Measurements from ENCODE around the gene CFAP46.

The CFAP46 gene

GRCh38 chr10:132765435-132765834 lies 176.9 kb downstream of the CFAP46 start:
- peaks cover 2% of the 10 kb centered on the region for H3K79me1 ChIP-seq (ENCODE audit: low read depth, low read length)
- no peak overlapping the region for H3K27ac ChIP-seq (replicated peaks; ENCODE audit: low read length)
- no peak overlapping the region for H2AK5ac ChIP-seq (ENCODE audit: low read depth, low read length)
- H3K36me3 ChIP-seq (replicated peaks in 1 of 2; ENCODE audit: control insufficient read depth in 2 of 2, insufficient read depth in 2 of 2, low read length in 2 of 2): peaks cover 3 to 8% of the 10 kb centered on the region in 2 donors
- no peak overlapping the region for H2BK12ac ChIP-seq (ENCODE audit: low read length)
- H3K27me3 ChIP-seq (ENCODE audit: control insufficient read depth in 3 of 3, insufficient read depth in 3 of 3, low read depth in 1 of 3, low read length in 3 of 3): no peaks in the 10 kb centered on the region
- no peak overlapping the region for H3K4ac ChIP-seq (ENCODE audit: low read length)
- H3K9ac ChIP-seq (ENCODE audit: low read depth, low read length, poor library complexity): no peak overlapping the region
- no peak overlapping the region for H2BK120ac ChIP-seq (ENCODE audit: low read depth, low read length)
- no peaks in the 10 kb centered on the region for H3K4me1 ChIP-seq (ENCODE audit: control insufficient read depth in 2 of 2, insufficient read depth in 1 of 2, low read depth in 1 of 2, low read length in 2 of 2)
- no peak overlapping the region for H2AFZ ChIP-seq (ENCODE audit: low read length)
- H3K23ac ChIP-seq (ENCODE audit: low read depth, low read length, poor library complexity): no peak overlapping the region
- H2BK5ac ChIP-seq (ENCODE audit: low read length): no peak overlapping the region
- no peak overlapping the region for H3K4me3 ChIP-seq (ENCODE audit: low read length in 2 of 2)
- DNase-seq (ENCODE audit: low spot score): no peak
- no peak overlapping the region for H4K91ac ChIP-seq (ENCODE audit: low read depth, low read length, poor library complexity)
- H4K8ac ChIP-seq (ENCODE audit: low read depth, low read length): no peak overlapping the region
- WGBS, 2 donors (ENCODE audit: extremely low coverage in 2 of 2, insufficient read length in 2 of 2, insufficient replicate concordance in 1 of 2): no CpG with 5 or more reads among the region's 11 CpGs
- peaks cover 21 to 22% of the 10 kb centered on the region in 2 donors for H3K9me3 ChIP-seq (replicated peaks in 1 of 2; ENCODE audit: control insufficient read depth in 2 of 2, insufficient read depth in 1 of 2, low read depth in 1 of 2, low read length in 2 of 2)
- H3K4me2 ChIP-seq (ENCODE audit: insufficient read depth, low read length, poor library complexity, severe bottlenecking): no peak overlapping the region
- no peak overlapping the region for H3K18ac ChIP-seq (ENCODE audit: low read length)
- no peak overlapping the region for H2BK15ac ChIP-seq (ENCODE audit: low read length)
- H3K14ac ChIP-seq (ENCODE audit: low read length): no peak overlapping the region

- H2BK120ac ChIP-seq (ENCODE audit: low read depth, low read length): no peak overlapping the region
- no peak overlapping the region for H2AFZ ChIP-seq (ENCODE audit: low read length)
- H3K79me1 ChIP-seq (ENCODE audit: low read depth, low read length): no peaks in the 10 kb centered on the region
- H2BK5ac ChIP-seq (ENCODE audit: low read length): no peak overlapping the region
- no peaks in the 10 kb centered on the region for H3K4me1 ChIP-seq (ENCODE audit: control insufficient read depth in 2 of 2, insufficient read depth in 1 of 2, low read depth in 1 of 2, low read length in 2 of 2)
- peaks cover 0 to 8% of the 10 kb centered on the region in 2 donors for H3K36me3 ChIP-seq (replicated peaks in 1 of 2; ENCODE audit: control insufficient read depth in 2 of 2, insufficient read depth in 2 of 2, low read length in 2 of 2)
- no peak overlapping the region for H3K9ac ChIP-seq (ENCODE audit: low read depth, low read length, poor library complexity)
- H3K23ac ChIP-seq (ENCODE audit: low read depth, low read length, poor library complexity): no peak overlapping the region
- H2AK5ac ChIP-seq (ENCODE audit: low read depth, low read length): no peak overlapping the region
- H4K8ac ChIP-seq (ENCODE audit: low read depth, low read length): no peak overlapping the region
- H3K18ac ChIP-seq (ENCODE audit: low read length): peak overlapping the region; percentile 71
- no peak overlapping the region for H2BK15ac ChIP-seq (ENCODE audit: low read length)
- H3K4ac ChIP-seq (ENCODE audit: low read length): no peak overlapping the region
- H3K4me2 ChIP-seq (ENCODE audit: insufficient read depth, low read length, poor library complexity, severe bottlenecking): no peak overlapping the region
- no peak overlapping the region for H4K91ac ChIP-seq (ENCODE audit: low read depth, low read length, poor library complexity)
- no peaks in the 10 kb centered on the region for H3K27me3 ChIP-seq (ENCODE audit: control insufficient read depth in 3 of 3, insufficient read depth in 3 of 3, low read depth in 1 of 3, low read length in 3 of 3)
- WGBS, 2 donors (ENCODE audit: extremely low coverage in 2 of 2, insufficient read length in 2 of 2, insufficient replicate concordance in 1 of 2): no CpG with 5 or more reads among the region's 11 CpGs
- H3K27ac ChIP-seq (replicated peaks; ENCODE audit: low read length): no peak overlapping the region
- peaks cover 17 to 19% of the 10 kb centered on the region in 2 donors for H3K9me3 ChIP-seq (replicated peaks in 1 of 2; ENCODE audit: control insufficient read depth in 2 of 2, insufficient read depth in 1 of 2, low read depth in 1 of 2, low read length in 2 of 2)
- no peak overlapping the region for H3K4me3 ChIP-seq (ENCODE audit: low read length in 2 of 2)
- DNase-seq (ENCODE audit: low spot score): no peak
- H2BK12ac ChIP-seq (ENCODE audit: low read length): peak overlapping the region; percentile 1
- peak overlapping the region; percentile 47 for H3K14ac ChIP-seq (ENCODE audit: low read length)
Measured at GRCh38 chr10:132764108-132764507, 178.3 kb downstream of the CFAP46 start.

- Histone ChIP-seq H4K91ac (ENCODE audit: low read depth, low read length, poor library complexity) (peak overlapping the region; percentile 96), H3K23ac (ENCODE audit: low read depth, low read length, poor library complexity) (no peak overlapping the region), H2BK5ac (ENCODE audit: low read length) (no peak overlapping the region), H2BK120ac (ENCODE audit: low read depth, low read length) (no peak overlapping the region), H3K27me3 (ENCODE audit: control insufficient read depth in 3 of 3, insufficient read depth in 3 of 3, low read depth in 1 of 3, low read length in 3 of 3) (no peaks in the 10 kb centered on the region), H4K8ac (ENCODE audit: low read depth, low read length) (no peak overlapping the region), H3K4me1 (ENCODE audit: control insufficient read depth in 2 of 2, insufficient read depth in 1 of 2, low read depth in 1 of 2, low read length in 2 of 2) (no peaks in the 10 kb centered on the region), H2AFZ (ENCODE audit: low read length) (no peak overlapping the region), H3K4me2 (ENCODE audit: insufficient read depth, low read length, poor library complexity, severe bottlenecking) (no peak overlapping the region), H3K14ac (ENCODE audit: low read length) (peak overlapping the region; percentile 47), H3K9ac (ENCODE audit: low read depth, low read length, poor library complexity) (peak overlapping the region; percentile 30), H3K4me3 (ENCODE audit: low read length in 2 of 2) (peak overlapping the region in 1 of 2 donors; percentile 17), H3K4ac (ENCODE audit: low read length) (no peak overlapping the region), H2BK15ac (ENCODE audit: low read length) (no peak overlapping the region), H3K79me1 (ENCODE audit: low read depth, low read length) (no peaks in the 10 kb centered on the region), H3K36me3 (replicated peaks in 1 of 2; ENCODE audit: control insufficient read depth in 2 of 2, insufficient read depth in 2 of 2, low read length in 2 of 2) (peaks cover 0 to 8% of the 10 kb centered on the region in 2 donors), H3K27ac (replicated peaks; ENCODE audit: low read length) (no peak overlapping the region), H2AK5ac (ENCODE audit: low read depth, low read length) (no peak overlapping the region), H3K18ac (ENCODE audit: low read length) (no peak overlapping the region), H2BK12ac (ENCODE audit: low read length) (no peak overlapping the region), H3K9me3 (replicated peaks in 1 of 2; ENCODE audit: control insufficient read depth in 2 of 2, insufficient read depth in 1 of 2, low read depth in 1 of 2, low read length in 2 of 2) (peaks cover 14 to 15% of the 10 kb centered on the region in 2 donors)
- DNase-seq (ENCODE audit: low spot score): no peak
- no CpG with 5 or more reads among the region's 5 CpGs for WGBS, 2 donors (ENCODE audit: extremely low coverage in 2 of 2, insufficient read length in 2 of 2, insufficient replicate concordance in 1 of 2)
Measured at GRCh38 chr10:132763545-132763944, 178.8 kb downstream of the CFAP46 start.

GRCh38 chr10:132762267-132762666 lies 180.1 kb downstream of the CFAP46 start:
- H3K18ac ChIP-seq (ENCODE audit: low read length): no peak overlapping the region
- no peak overlapping the region for H3K27ac ChIP-seq (replicated peaks; ENCODE audit: low read length)
- no peak overlapping the region for H4K91ac ChIP-seq (ENCODE audit: low read depth, low read length, poor library complexity)
- no peak overlapping the region for H4K8ac ChIP-seq (ENCODE audit: low read depth, low read length)
- no peak overlapping the region for H2BK12ac ChIP-seq (ENCODE audit: low read length)
- no peak overlapping the region for H3K4me3 ChIP-seq (ENCODE audit: low read length in 2 of 2)
- peaks cover 14 to 16% of the 10 kb centered on the region in 2 donors for H3K9me3 ChIP-seq (replicated peaks in 1 of 2; ENCODE audit: control insufficient read depth in 2 of 2, insufficient read depth in 1 of 2, low read depth in 1 of 2, low read length in 2 of 2)
- H3K79me1 ChIP-seq (ENCODE audit: low read depth, low read length): no peaks in the 10 kb centered on the region
- H3K27me3 ChIP-seq (ENCODE audit: control insufficient read depth in 3 of 3, insufficient read depth in 3 of 3, low read depth in 1 of 3, low read length in 3 of 3): no peaks in the 10 kb centered on the region
- H2AK5ac ChIP-seq (ENCODE audit: low read depth, low read length): no peak overlapping the region
- no peak for DNase-seq (ENCODE audit: low spot score)
- H3K23ac ChIP-seq (ENCODE audit: low read depth, low read length, poor library complexity): no peak overlapping the region
- WGBS, 2 donors (ENCODE audit: extremely low coverage in 2 of 2, insufficient read length in 2 of 2, insufficient replicate concordance in 1 of 2): no CpG with 5 or more reads among the region's 6 CpGs
- H3K4me1 ChIP-seq (ENCODE audit: control insufficient read depth in 2 of 2, insufficient read depth in 1 of 2, low read depth in 1 of 2, low read length in 2 of 2): no peaks in the 10 kb centered on the region
- no peak overlapping the region for H2BK120ac ChIP-seq (ENCODE audit: low read depth, low read length)
- no peak overlapping the region for H2BK15ac ChIP-seq (ENCODE audit: low read length)
- no peak overlapping the region for H2AFZ ChIP-seq (ENCODE audit: low read length)
- no peak overlapping the region for H3K9ac ChIP-seq (ENCODE audit: low read depth, low read length, poor library complexity)
- H3K14ac ChIP-seq (ENCODE audit: low read length): no peak overlapping the region
- H2BK5ac ChIP-seq (ENCODE audit: low read length): no peak overlapping the region
- H3K4ac ChIP-seq (ENCODE audit: low read length): no peak overlapping the region
- no peak overlapping the region for H3K4me2 ChIP-seq (ENCODE audit: insufficient read depth, low read length, poor library complexity, severe bottlenecking)
- H3K36me3 ChIP-seq (replicated peaks in 1 of 2; ENCODE audit: control insufficient read depth in 2 of 2, insufficient read depth in 2 of 2, low read length in 2 of 2): peaks cover 3 to 8% of the 10 kb centered on the region in 2 donors

Measured in neuronal stem cell (in vitro differentiated cells).